ENCODE measurements around the gene KDM5B.

DNA sequence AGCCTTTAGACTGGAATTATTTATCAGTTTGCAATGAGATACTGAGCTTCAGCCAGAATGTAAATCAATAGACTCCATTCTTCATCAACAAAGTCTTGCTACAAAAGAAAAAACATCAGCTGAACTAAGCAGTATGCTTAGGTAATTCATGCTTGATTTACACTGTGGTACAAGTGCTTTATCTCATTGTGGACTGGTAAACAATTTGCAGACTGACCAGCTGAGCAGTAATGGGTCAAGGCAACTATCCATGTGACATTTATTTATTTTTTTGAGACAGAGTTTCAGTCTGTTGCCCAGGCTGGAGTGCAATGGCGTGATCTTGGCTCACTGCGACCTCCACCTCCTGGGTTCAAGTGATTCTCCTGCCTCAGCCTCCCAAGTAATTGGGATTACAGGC is 58.2 kb downstream of the KDM5B start:
- TF ChIP-seq POLR2AphosphoS5 (IDR thresholded peaks at IDR 0.05): no peak
- TF ChIP-seq POLR2A (IDR thresholded peaks at IDR 0.05): no peak
- TF ChIP-seq, protein P1, sequence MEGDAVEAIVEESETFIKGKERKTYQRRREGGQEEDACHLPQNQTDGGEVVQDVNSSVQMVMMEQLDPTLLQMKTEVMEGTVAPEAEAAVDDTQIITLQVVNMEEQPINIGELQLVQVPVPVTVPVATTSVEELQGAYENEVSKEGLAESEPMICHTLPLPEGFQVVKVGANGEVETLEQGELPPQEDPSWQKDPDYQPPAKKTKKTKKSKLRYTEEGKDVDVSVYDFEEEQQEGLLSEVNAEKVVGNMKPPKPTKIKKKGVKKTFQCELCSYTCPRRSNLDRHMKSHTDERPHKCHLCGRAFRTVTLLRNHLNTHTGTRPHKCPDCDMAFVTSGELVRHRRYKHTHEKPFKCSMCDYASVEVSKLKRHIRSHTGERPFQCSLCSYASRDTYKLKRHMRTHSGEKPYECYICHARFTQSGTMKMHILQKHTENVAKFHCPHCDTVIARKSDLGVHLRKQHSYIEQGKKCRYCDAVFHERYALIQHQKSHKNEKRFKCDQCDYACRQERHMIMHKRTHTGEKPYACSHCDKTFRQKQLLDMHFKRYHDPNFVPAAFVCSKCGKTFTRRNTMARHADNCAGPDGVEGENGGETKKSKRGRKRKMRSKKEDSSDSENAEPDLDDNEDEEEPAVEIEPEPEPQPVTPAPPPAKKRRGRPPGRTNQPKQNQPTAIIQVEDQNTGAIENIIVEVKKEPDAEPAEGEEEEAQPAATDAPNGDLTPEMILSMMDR (IDR thresholded peaks at IDR 0.05): no peak
